Smooth muscle cell (in vitro differentiated cells): ENCODE results near the gene LAPTM4A. TPM values are rescaled to one million over a fixed set of nuclear protein-coding genes. Genes with fewer than 3 reads are reported as not detected.

Experiments used
- DNase-seq: peaks from one replicate; lab custom pipeline; 2025; ENCODE audit not compliant: unreplicated experiment; lab: John Stamatoyannopoulos, UW
- H2AFZ ChIP-seq: fragments of 200-600 bp; sonication (generic); 2 replicates; pipeline ENCODE4 v1.6.0; 2016; ENCODE audit warnings: antibody characterized with exemption, low read depth, mild to moderate bottlenecking
- H3F3A ChIP-seq: fragments of 200-600 bp; sonication (generic); 2 replicates; pipeline ENCODE4 v1.6.0; 2017; ENCODE audit warnings: antibody characterized with exemption, low read depth
- H3K27ac ChIP-seq: fragments of 200-600 bp; sonication (generic); 2 replicates; pipeline ENCODE4 v1.5.1; 2016; ENCODE audit warnings: low read depth, mild to moderate bottlenecking
- H3K27me3 ChIP-seq: fragments of 200-600 bp; sonication (generic); 2 replicates; pipeline ENCODE4 v1.6.1; 2016; ENCODE audit warnings: low read depth, mild to moderate bottlenecking
- H3K36me3 ChIP-seq: fragments of 200-600 bp; sonication (generic); 2 replicates; pipeline ENCODE4 v1.5.1; 2016; ENCODE audit warnings: low read depth
- H3K4me1 ChIP-seq: fragments of 200-600 bp; sonication (generic); 2 replicates; pipeline ENCODE4 v1.5.1; 2016; ENCODE audit warnings: low read depth
- H3K4me2 ChIP-seq: fragments of 200-600 bp; sonication (generic); 2 replicates; pipeline ENCODE4 v1.6.0; 2016; ENCODE audit warnings: mild to moderate bottlenecking
- H3K4me3 ChIP-seq: fragments of 200-600 bp; sonication (generic); 2 replicates; pipeline ENCODE4 v1.5.1; 2016; ENCODE audit warnings: mild to moderate bottlenecking
- H3K79me2 ChIP-seq: fragments of 200-600 bp; sonication (generic); 2 replicates; pipeline ENCODE4 v1.6.0; 2016; ENCODE audit warnings: low read depth, mild to moderate bottlenecking
- H3K9ac ChIP-seq: fragments of 200-600 bp; sonication (generic); 2 replicates; pipeline ENCODE4 v1.6.0; 2016; ENCODE audit warnings: low read depth
- H3K9me3 ChIP-seq: fragments of 200-600 bp; sonication (generic); replicated peaks from 2 replicates; pipeline ENCODE4 v1.5.1; 2016; ENCODE audit warnings: low read depth
- H4K20me1 ChIP-seq: fragments of 200-600 bp; sonication (generic); 2 replicates; pipeline ENCODE4 v1.6.0; 2016; ENCODE audit warnings: low read depth
- WGBS: methylation state at CpG from one replicate; pipeline ENCODE4 v1.1.7; 2016; ENCODE audit warnings: low lambda C conversion rate; 5-methylcytosine and 5-hydroxymethylcytosine counted together
- polyA plus RNA-seq: library from polyadenylated mRNA; unstranded; fragments of >200 nt; fragmentation: Nextera tagmentation; extraction: Ambion mirVana; gene quantifications from 2 replicates; pipeline ENCODE4 v1.2.1, GENCODE V29; 2016
- total RNA-seq: library from RNA; depleted of rRNA; stranded (reverse); fragments of >200 nt; gene quantifications from 2 replicates; pipeline ENCODE4 v1.2.3, GENCODE V29; 2014
- TF ChIP-seq, protein P1 (sequence below): fragments of 200-600 bp; sonication (generic); IDR thresholded peaks from 2 replicates; pipeline ENCODE4 v1.5.1; 2017; ENCODE audit warnings: borderline replicate concordance, mild to moderate bottlenecking, antibody characterized with exemption; ENCODE audit not compliant: insufficient read depth, poor library complexity, severe bottlenecking

LAPTM4A gene
- total and polyA plus RNA-seq, 2 experiments from 2014 or later: 423 to 466 TPM

DNA sequence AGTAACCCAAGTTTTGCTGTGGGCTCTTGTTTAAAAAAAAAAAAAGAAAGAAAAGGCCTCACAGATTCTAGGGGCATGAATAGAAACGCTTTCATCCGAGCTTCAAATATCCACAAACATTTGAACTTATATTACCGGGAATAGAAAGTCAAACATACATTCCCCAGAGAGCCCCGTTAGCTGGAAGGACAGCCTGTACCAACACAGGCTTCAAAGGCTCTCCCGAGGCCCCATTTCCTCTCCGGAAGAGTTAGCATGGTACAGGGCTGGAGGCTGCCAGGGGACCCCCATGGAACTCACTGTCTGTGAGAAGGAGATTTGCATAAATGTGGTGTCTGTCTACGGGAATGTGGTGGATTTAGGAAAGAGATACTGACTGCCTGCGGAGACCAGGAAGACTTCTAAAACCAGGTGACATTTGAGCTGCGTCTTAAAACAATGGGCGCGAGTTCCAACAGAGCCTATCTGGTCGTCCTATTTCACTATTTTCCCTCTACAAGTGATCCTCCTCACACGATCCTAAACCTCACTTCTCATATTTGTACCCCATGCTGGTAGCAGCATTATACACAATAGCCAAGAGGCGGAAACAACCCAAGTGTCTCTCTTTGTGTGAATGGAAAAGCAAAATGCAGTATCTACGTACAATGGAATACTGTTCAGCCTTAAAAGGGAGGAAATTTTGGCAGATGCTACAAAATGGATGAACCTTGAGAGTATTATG lies 38.1 kb downstream of the LAPTM4A start:
- Histone ChIP-seq H3K4me1 (peaks cover 9% of the 10 kb centered on the region), H3K9me3 (no peaks in the 10 kb centered on the region), H3K4me3 (peak overlapping the region; percentile 57), H3F3A (peaks cover 7% of the 10 kb centered on the region), H2AFZ (peak overlapping the region; percentile 90), H3K27ac (no peak overlapping the region), H3K79me2 (no peaks in the 10 kb centered on the region), H3K27me3 (no peaks in the 10 kb centered on the region), H3K36me3 (no peaks in the 10 kb centered on the region), H3K4me2 (peak overlapping the region; percentile 86), H3K9ac (peak overlapping the region; percentile 29), H4K20me1 (no peaks in the 10 kb centered on the region)
- 42% methylated on average over 15 of the region's 15 CpGs for WGBS
- no peak for DNase-seq
- TF ChIP-seq, protein P1, sequence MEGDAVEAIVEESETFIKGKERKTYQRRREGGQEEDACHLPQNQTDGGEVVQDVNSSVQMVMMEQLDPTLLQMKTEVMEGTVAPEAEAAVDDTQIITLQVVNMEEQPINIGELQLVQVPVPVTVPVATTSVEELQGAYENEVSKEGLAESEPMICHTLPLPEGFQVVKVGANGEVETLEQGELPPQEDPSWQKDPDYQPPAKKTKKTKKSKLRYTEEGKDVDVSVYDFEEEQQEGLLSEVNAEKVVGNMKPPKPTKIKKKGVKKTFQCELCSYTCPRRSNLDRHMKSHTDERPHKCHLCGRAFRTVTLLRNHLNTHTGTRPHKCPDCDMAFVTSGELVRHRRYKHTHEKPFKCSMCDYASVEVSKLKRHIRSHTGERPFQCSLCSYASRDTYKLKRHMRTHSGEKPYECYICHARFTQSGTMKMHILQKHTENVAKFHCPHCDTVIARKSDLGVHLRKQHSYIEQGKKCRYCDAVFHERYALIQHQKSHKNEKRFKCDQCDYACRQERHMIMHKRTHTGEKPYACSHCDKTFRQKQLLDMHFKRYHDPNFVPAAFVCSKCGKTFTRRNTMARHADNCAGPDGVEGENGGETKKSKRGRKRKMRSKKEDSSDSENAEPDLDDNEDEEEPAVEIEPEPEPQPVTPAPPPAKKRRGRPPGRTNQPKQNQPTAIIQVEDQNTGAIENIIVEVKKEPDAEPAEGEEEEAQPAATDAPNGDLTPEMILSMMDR: no peak

DNA sequence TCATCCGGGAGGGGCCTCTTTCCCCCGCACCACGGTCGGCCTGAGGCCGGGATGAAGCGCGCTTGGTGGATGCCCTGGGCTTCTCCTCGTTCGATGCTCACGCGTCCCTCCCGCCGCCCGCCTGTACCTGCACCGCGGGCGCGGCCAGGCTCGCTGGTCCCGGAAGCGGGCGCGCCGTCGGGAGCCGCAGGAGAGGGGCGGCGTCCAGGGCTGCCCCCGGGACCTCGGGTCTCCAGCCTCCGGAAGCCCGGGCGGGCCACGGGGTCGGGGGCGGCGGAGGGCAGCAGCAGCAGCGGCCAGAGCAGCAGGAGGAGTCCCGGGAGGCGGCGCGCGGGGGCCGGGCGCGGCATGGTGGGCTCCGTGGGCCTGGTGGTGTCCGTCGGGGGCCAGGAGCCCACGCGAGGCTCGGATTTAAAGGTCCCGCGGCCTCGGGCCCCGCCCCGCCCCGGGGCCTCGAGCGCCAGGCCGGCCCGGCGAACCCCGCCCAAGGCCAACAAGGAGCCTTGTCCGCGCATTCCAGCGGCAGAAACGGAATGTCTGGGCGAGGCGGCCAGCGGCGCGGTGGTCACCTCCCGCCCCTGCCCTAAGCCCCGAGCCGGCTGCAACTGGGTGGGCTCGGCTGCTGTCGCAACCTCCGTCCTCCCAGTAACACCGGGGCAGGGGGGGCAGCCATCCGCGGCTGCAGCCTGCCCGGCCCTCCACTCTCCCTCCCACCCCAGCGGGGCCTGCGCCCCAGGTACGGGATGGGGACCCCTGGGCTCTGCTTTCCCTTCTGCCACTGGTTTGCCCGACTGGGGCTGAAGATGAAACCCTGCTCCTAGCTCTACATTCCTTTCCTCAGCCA lies 38.9 kb downstream of the LAPTM4A start, which contains the start of gene MATN3:
Gene MATN3 (minus strand): TSS at position 387 of the 844 bp plus-strand sequence. CDS start 37 bp downstream, at position 350.
- H3K79me2 ChIP-seq: no peaks in the 10 kb centered on the region
- no peak for DNase-seq
- no peaks in the 10 kb centered on the region for H4K20me1 ChIP-seq
- TF ChIP-seq, protein P1: no peak
- peak within 1 kb of the TSS; percentile 57 for H3K4me3 ChIP-seq
- H3K4me2 ChIP-seq: peak within 1 kb of the TSS; percentile 86
- H3K9me3 ChIP-seq: no peaks in the 10 kb centered on the region
- H3K4me1 ChIP-seq: peaks cover 9% of the 10 kb centered on the region
- peak within 1 kb of the TSS; percentile 29 for H3K9ac ChIP-seq
- peaks cover 7% of the 10 kb centered on the region for H3F3A ChIP-seq
- H3K27ac ChIP-seq: no peak within 1 kb of the TSS
- no peaks in the 10 kb centered on the region for H3K36me3 ChIP-seq
- WGBS: 1% methylated on average over 45 of the region's 87 CpGs
- H3K27me3 ChIP-seq: no peaks in the 10 kb centered on the region
- peak within 1 kb of the TSS; percentile 90 for H2AFZ ChIP-seq

DNA sequence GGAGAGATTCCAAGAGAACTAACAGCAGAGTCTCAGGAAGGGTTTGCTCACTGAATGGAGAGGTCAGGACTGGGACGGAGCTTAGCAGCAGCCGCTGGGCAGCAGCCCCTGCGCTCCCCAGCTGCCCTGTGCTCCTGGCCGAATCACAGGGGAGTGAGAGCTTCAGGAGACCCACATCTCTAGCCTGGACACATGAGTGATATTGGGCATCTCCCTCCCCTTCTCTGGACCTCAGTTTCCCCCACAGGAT lies 39.5 kb downstream of the LAPTM4A start:
- peaks cover 9% of the 10 kb centered on the region for H3K4me1 ChIP-seq
- H4K20me1 ChIP-seq: no peaks in the 10 kb centered on the region
- H3K9ac ChIP-seq: no peak overlapping the region
- TF ChIP-seq, protein P1: no peak
- no peaks in the 10 kb centered on the region for H3K79me2 ChIP-seq
- H3K27ac ChIP-seq: no peak overlapping the region
- DNase-seq: no peak
- H3K4me2 ChIP-seq: peak overlapping the region; percentile 86
- H3K4me3 ChIP-seq: peak overlapping the region; percentile 57
- peaks cover 7% of the 10 kb centered on the region for H3F3A ChIP-seq
- H2AFZ ChIP-seq: peak overlapping the region; percentile 90
- H3K9me3 ChIP-seq: no peaks in the 10 kb centered on the region
- no peaks in the 10 kb centered on the region for H3K27me3 ChIP-seq
- no peaks in the 10 kb centered on the region for H3K36me3 ChIP-seq
- 60% methylated on average over 3 of the region's 4 CpGs for WGBS
